GM18502 (cell line): ENCODE data around the gene PML.
"Not testable (repeated sequence)": the region's sequence is repeated elsewhere in the genome, so short reads cannot be mapped to it uniquely, and the experiment has no call there.

Experiments used
- ATAC-seq: cut with Tn5 transposase; IDR thresholded peaks from one replicate; pipeline ENCODE4 v1.9.1; 2021; ENCODE audit warnings: mild to moderate bottlenecking; ENCODE audit not compliant: unreplicated experiment, poor library complexity

PML gene

DNA sequence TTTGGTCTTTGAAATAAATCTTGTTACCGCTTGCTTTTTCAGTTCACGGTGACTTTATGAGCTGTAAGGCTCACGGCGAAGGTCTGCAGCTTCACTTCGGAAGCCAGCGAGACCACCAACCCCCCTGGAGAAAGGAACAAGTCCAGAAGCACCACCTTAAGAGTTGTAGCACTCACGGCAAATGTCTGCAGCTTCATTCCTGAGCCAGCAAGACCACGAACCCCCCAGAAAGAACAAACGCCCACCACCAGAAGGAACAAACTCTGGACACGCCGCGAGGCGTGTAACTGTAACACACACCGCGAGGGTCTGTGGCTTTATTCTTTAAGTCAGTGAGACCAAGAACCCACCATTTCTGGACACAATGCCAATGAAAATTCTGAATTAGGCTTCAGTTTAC is 59.0 kb downstream of the PML start:
- no peak for ATAC-seq

DNA sequence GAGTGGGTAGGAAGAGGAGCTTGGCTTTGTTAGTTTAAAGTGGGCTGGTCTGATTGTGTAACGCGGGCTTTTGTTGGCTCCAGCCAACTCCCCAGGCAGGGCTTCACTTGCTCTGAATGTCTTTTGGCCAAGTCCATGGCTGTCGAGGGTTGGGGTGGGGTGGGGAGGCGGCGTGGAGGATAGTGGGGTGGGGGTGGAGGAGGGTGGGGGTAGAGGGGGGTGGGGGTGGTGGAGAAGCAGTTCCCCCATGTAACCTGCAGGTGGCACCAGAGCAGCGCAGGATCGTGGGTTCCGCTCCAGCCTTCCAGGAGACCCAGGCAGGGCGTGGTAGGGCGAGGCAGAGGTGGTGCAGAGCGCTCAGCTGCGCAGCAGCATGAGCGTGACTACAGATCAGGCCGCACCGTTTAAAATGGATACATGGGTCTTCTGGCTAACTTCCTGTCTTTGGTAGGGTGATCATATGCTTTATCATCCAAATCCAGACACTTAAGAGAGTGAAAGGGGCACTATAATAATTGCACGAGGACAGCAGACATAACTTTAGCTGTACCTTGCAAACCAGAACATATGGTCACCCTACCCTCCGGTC is 59.5 kb downstream of the PML start:
- no peak for ATAC-seq

DNA sequence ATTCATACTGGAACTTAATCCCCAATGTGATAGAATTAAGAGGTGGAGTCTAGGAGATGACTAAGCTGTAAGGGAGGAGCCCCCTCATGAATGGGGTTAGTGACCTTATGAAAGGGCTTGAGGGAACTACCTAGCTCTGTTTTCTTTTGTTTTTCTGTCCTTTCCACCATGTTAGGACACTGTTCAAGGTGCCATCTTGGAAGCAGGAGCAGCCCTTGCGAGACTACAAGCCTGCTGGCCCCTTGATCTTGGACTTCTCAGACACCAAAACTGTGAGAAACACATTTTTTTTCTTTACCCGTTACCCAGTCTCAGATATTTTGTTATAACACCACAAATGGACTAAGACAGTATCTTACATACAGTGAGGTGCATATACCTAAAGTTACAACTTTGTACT is 61.3 kb downstream of the PML start:
- ATAC-seq: no peak

DNA sequence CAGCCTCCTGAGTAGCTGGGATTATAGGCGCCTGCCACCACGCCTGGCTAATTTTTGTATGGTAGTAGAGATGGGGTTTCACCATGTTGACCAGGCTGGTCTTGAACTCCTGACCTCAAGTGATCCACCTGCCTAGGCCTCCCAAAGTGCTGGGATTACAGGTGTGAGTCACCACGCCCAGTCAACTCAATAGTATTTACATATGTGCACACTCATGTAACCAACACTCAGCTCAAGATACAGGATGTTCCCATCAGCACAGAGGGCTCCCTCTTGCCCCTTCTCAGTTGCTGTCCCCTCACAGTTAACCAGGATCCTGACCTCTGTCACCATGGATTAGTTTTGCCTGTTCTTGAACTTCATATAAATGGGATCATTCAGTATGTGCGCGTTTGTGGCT is 61.8 kb downstream of the PML start:
- not testable (repeated sequence) for ATAC-seq

DNA sequence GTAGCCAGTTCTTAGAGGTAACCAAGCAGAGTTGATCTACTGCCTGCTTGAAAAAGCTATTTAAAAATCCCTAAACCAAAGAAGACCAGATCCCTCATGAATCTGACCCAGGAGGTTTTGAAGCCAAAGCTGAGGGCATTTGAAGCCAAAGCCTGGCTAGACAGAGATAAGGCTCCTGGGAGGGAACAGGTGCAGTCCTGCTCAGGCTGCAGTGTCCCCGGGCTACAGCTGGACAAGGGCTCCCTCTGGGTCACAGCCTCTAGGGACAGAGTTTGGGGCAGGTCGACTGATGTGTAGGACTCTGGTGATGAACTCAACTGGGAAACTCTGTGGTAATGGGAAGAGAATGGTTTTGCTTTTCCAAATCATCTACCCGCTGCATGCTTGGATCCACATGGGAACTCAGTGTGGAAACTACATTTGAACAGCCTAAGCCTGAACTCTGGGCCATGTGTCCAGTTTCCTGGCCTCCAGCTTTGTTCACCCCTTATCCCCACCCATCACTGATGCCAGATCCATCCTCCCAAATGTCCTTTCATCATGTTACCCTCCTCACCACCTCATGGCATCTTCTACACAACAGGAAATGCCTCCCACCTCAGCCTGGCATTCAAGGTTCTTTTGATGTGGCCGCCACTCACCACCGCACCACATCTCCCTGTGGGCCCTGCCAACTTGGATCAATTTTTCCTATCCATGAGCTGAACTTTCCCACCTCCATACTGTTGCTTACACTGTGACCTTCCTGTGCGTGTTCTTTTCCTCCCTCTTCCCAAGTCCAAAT is 64.7 kb downstream of the PML start:
- not testable (repeated sequence) for ATAC-seq

DNA sequence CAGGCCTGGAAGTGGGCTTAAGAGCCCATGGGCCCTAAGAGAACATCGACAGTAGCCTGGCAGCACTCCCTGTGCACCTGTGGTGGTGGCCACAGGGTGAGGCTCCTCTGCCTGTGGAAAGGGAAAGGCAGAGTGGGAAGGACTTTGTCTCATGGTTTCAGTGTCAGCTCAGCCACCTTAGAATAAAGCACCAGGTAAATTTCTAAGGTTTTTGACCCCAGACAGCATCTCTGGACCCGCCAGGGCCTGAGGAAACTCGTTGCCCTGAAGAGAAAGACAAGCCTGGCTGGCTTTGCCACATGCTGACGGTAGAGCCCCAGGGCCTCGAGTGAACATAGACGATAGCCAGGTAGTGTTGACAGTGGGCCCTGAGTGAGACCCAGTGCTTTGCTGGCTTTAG is 65.7 kb downstream of the PML start:
- no peak for ATAC-seq

DNA sequence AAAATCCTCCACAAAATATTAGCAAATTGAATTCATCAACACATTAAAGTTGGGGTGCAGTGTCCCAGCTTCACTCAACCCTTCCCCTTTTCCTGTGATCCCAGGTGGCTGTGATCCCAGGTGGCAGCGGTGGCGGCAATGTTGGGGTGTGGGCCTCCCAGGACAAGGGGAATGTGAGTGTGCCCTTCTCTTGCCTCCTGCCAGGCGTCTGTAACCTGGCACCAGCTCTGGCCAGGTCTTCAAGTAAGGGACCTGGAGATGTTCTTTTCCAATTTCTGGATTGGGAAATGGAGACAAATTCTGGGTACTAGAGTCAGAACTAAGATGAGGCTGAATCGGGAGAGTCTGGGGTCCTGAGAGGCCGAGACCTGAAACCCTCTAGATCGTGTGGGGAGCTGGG is 67.7 kb downstream of the PML start:
- no peak for ATAC-seq

DNA sequence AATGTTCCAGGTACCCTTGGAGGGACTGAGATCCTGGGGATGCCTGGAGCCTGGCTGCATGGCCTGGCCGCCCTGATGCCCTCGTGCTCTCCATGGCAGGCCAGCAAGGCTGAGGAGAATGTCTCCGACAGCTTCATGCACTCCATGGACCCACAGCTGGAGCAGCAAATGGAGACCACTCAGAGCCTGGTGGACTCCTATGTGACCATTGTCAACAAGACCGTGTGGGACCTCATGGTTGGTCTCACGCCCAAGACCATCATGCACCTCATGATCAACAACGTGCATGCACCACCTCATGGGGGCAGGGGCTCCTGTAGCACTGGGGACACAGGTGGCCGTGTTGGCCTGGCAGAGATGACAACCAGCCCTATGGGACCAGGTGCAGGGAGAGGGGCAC is 68.2 kb downstream of the PML start:
- ATAC-seq: no peak

DNA sequence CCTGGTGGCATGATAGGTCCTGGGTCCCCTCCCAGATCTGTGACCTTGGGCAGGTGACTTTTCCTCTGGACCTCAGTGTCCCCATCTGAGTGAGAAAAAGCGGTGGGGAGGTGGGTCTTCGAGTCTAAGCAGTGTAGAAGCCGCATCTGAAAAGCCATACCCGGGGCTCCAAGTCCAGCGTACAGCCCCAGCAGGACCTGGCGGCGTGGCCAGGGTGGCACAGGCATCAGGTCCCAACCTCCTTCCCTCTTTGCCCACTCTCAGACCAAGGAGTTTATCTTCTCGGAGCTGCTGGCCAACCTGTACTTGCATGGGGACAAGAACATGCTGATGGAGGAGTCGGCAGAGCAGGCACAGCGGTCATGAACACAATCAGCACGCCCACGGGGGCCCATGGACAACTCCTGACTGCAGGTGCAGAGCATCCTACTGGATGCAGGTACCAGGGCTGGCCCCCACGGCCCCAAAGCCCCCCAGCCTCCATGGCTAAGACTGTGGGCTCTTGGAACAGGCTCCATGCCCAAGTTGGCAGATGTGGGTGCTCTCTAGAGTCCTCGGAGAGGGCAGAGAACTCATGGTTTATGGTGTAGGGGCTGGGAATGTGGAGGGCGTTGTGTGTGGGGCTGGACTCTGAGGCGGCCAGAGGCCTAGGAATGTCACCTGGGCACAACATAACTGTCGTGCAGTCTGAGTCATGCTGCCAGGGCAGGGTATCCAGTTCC is 69.1 kb downstream of the PML start:
- ATAC-seq: not testable (repeated sequence)

DNA sequence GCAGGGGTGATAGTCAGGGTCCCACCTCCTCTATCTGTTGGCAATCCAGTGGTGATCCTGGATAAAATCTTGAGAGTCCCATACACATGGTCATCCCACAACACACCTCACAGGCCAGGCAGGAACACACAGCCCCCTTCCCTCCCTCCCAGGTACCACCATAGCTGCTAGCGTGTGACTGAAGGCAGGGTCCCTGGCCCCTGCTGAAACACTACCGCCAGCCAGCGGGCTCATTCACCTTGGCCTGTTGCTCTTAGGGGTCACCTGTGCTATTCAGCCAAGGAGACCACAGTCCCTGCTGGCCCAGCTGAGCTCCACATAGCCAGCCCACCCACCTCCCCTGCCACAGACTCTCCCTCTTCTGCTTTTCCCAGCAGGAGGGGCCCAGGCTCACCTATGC is 69.7 kb downstream of the PML start:
- ATAC-seq: not testable (repeated sequence)

DNA sequence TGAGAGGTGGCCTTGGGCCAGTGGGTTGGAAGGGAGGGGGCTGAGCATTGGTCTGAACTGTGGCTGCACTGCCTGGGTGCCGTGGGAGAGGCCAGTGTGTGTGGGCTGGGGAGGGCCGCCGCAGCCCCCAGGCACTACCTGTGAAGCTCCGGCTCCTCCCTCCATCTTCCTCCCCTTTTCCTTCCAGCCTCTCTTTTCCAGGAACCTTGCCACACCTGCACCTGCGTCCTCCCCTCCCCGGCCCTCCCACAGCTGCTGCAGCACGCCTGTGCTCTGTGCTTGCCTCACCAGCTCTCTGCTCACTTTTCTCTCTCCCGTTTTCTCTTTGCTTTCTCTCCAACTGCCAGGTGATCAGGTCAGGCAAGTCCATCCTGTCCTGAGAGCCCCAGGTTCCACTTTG is 70.3 kb downstream of the PML start:
- ATAC-seq: not testable (repeated sequence)

DNA sequence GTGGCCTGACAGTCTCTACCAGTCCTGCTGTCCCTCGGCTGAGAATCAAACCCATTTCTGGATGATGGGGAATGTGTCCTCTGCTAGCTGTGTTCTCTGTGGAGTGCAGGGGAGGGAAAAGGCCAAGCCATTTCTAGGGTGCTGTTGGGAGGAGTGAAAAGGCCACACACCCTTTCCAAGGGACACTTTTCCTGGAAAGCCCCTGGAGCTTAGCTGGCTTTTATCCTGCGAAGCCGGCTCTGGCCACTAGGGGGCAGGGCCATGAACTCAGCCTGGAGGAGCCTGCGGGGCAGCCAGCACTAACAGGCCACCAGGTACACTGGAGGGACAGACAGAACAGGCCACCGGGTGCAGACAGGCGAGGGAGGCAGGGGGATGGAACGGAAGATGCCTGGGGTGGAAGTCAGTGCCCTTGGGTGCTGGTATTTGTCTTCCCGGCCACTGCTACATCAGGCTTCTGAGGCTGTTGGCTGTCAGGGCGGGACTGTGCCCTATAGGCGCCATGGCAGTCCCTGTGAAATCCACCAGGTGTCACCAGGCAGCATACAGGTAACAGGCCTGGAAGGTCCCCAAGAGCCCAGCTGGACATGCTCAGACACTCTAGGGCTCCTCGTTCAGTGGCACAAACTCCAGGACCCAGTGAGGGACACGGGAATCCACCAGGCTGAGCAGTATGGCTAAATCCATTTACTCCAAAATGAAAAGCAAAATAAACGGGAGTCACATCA is 71.3 kb downstream of the PML start:
- peak; percentile 49 for ATAC-seq

DNA sequence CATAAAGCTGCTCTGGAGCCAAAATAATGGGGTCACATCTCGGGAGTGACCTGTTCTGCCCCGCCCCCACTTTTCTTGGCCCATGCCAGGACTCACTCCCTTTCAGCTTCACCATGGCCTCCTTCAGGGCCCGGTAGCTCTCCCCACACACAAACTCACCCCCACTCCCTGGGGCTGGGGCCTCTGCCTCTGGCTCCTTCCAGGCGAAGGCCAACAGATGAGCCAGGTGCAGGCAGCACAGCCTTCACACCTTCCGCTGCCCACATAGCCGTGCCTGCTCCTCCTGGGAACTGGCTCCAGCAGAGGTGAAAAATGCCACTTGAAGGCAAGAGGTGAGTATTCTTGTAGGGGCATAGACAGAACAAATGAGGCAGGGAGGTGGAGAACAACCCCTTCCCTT is 77.1 kb downstream of the PML start:
- not testable (repeated sequence) for ATAC-seq

DNA sequence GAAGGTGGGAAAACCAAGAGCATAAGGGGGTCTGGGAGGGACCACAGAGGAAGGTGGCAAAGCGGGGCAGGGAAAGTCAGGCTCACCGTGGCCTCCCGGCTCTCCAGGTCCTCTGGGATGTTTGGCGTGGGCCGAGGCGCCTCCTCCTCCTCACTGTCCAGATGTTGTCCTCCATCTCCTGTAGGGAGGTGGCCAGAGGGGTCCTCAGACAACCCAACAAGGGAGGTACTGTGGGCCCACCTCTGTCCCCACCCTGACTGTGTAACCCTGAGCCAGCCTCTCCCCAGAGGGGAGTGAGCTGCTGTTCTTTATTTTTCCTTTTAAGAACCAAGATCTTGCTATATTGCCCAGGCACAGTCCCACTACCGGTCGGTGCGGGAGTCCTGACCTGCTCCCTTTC is 77.6 kb downstream of the PML start:
- ATAC-seq: not testable (repeated sequence)

DNA sequence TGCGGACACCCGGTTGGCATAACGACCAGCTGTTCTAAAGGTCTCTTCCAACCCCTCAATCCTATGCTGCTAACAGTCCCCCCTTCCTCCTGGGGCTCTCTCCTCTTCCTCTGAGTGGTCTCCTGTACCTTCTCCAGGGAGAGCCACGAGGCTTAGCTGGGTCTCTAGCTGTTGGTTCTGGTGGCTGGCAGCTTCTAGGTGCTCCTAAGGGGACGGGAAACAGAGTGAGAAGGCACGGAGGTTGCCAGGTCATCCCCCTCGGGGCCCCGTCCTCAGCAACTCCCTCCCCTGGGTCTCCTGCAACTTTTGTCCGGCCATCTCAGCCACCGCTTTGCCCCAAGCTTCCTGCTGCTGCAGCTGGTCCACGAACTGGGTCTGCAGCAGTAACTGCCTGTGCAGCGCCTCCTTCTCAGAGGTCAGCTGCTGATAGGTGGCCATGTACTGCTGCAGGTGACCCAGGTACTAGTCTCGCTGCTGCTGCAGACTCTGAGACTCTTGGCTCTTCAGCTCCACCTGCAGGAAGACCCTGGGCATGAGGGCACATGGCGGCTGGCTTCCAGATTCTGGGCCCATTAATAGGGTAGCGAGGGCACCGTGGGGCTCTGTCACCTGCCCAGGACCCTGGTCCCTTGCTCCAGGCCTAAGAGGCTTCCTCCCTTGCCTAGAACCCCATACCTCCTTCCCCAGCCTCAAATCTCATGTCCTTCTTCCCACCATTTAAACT is 78.3 kb downstream of the PML start:
- ATAC-seq: not testable (repeated sequence)

DNA sequence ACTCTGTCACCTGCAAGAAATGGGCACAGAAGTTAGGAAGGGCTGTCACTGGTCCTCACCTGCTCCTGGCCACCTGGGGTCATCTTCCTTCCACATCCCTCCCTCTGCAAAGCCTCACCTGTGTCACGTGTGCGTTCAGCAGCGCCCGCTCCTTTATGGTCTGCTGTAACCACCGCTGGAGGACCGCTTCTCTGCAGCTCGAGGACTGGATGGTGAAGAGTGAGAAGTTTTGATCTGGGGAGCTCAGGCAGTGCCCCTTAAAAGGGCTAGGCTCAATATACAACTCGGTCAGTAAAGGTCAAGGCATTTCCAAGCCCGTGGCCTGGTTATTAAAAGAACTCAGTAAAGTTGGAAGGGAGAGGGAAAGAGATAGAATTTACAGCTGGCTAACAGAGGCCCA is 81.3 kb downstream of the PML start:
- ATAC-seq: not testable (repeated sequence)

DNA sequence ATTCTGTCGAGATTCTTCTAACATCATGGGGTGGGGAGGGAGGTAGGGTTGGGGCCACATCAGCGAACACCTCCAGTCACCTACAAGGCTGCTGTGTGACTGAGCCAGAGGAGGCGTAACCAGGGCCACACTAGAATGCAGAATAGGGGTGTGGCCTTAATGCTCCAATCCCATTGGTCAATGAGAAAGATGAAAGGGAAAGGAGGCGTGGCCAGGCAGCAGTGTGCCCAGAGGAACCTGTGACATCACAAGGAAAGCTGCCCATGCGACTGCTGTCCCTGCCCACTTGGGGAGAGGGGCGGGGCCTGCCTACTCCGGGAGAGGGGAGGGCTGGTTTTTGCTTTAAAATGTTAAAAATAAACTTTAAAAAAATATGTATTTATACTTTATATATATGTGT is 87.9 kb downstream of the PML start, which contains the start of gene GOLGA6A:
GOLGA6A (minus strand) TSS at position 101 of the 400 bp plus-strand sequence; CDS start at position 60, 41 bp downstream.
- not testable (repeated sequence) for ATAC-seq

DNA sequence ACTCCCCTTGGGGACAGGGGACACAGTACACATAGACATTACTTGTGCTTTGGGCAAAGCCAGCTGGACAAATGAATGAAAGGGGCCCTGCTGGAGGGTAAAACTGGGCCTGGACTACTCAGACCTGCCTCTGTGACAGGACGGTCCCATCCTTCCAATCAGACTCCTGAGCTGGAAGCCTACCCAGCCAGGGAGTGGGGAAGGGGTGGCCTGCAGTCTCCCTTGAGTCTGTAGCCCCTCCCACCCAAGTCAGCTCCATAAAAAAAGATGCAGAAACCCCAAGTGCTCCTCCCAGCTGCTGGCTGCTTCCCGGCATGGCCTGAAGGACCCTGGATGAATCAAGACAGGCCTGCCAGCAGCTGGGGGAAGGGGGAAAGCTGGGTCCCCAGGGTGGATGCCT is 100.1 kb downstream of the PML start:
- ATAC-seq: not testable (repeated sequence)

DNA sequence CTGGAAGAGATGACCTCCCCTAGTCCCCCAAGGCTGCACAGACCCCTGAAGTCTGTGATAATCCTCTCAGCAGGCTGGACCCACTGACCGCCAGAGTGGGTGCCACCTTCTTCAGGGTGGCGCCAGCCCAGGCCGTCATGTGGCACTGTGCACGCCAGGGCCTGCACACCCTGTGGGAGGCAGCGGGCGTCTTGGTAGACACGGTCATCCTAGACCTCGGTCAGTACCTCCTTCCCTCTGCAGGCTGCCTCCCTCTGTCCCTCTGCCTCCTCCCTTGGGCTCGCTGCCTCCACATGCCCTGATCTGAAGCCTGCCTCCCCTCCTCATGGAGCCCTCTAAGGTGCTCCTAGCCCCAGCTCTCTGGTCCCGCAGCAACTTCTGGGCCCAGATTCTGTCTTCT is 101.1 kb downstream of the PML start:
- not testable (repeated sequence) for ATAC-seq
